Stimulated activated CD4-positive, alpha-beta T cell treated with anti-CD3 and anti-CD28 coated beads, Interleukin-15, amount 100 ng/mL, for 24 hours (primary cell): ENCODE results near the gene HHIPL1.

ENCODE experiments used
- DNase-seq: peaks from one replicate; pipeline ENCODE4 v3.0.0-alpha.2; 2020

Gene HHIPL1

DNA sequence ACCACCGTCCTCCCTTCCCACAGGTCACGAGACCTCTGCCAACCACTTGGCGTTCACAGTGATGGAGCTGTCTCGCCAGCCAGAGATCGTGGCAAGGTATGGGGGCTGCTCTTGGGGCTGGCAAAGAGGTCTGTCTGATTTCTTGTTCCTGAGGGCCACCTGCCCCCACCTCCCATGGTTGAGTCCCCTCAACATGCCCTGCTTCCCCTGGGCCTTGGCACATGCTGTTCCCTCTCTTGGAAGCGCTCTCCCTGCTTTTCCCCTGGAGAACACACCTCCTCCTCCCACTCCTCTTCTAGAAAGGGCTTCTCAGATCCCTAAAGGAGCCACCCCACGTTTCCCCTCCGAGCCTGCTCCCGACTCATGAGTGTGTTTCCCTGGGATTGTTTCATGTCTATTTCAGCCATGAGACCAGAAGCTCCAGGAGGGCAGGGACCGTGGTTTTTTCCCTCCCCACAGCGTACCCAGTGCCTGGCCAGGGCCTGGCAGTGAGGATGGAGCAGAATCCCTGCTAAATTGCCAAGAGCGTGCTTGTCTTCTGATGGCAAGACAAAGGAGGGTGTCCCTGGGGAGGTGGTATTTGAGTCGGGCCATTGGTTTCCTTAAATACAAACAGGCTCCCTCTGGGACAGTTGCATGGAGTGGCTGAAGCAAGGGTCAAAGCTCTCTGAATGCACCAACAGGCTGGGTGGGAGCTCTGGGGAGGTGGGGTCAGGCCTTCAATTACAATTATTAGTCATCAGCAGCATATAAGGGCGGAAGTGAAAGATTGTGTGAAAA lies 73.3 kb downstream of the HHIPL1 start:
- DNase-seq, result no peak

DNA sequence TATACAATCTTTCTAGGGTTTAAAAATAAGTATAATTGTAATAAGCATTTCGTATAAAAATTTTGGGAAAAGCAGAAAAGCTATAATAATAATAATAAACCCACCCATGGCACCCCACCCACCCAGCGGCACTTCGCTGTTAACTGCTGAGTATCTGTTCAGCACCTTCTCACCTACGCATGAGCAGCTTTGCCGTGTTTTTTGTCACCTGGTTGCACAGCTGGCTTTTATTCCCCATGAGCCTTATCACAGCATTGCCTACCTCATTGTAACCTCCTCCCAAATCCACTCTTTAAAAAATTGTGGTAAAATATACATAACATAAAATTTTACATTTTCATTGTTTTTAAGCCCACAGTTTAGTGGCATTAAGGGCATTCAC lies 73.9 kb downstream of the HHIPL1 start:
- no peak for DNase-seq

DNA sequence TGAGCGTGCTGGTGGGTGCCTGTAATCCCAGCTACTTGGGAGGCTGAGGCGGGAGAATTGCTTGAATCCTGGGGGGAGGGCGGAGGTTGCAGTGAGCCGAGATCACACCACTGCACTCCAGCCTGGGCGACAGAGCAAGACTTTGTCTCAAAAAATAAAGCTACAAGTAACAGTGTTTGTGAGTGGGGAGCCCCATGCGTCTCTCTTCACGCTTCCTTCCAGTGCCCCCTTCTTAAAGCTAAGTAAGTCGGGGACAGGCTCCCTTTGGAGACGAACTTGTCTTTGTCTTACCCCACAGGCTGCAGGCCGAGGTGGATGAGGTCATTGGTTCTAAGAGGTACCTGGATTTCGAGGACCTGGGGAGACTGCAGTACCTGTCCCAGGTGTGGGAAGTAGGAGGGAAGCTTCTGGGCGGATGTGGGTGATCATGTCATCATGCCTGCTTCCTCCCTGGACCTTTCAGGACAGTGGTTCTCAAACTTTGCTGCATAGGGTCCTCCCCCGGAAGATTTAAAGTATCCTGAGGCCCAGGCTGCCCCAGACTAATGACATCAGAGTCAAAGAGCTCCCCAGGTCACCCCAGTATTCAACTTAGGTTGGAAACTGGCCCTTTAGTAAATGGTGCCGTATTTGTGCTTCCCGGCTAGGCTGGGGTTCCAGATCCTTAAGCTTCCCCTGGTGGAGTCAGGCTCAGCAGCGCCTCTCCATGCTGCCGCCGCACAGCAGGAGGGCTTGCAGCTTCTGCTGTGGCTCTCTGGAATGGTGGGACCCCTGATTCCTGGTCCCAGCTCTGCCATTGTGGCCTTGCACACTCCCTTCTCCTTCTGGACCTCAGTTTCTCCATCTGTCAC lies 76.2 kb downstream of the HHIPL1 start:
- no peak for DNase-seq

DNA sequence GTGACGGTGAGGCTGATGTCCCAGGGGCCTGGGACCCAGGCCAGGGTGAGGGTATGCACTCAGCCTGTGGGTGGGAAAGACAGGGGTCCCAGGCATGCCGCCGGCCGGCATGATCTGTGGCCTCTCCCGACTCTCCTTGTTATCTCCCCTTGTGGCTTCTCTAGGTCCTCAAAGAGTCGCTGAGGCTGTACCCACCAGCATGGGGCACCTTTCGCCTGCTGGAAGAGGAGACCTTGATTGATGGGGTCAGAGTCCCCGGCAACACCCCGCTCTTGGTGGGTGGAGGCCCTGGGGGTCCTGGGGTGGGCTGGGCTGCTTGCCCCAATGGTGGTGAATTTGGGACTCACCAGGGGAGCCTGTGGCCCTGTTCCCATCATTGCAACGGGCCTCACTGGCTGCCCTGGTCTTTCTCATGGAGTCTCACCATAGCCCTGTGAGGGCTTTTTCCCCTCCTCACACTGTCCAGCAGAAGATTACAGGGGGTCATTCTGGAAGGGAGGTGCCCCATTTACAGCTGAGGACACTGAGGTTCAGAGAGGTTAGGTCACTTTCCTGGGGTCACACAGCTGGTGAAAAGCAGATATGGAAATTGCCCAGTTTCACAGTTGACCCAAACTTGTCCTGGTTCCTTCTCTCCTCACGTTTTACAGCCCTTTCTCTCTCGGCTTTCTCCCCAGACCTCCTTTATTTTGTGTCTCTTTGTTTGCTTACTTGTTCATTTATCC lies 77.0 kb downstream of the HHIPL1 start:
- no peak for DNase-seq

DNA sequence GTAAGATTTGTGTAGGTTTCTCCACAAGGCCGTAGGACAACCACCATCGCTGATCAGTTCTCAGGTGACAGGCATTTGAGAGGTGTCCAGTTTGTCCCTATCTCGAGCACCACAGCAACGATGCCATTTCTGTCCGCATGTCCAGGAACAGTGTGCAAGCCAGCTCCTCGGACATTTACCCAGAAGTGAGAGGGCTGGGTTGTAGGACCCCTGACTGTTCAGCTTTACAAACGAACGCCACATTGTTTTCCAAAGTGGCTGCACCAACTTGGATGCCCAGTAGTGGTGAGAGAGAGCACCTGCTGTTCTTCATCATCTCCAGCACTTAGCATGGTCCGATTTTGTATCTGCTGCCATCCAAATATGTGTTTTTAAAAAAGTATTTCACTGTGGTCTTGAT lies 77.8 kb downstream of the HHIPL1 start:
- no peak for DNase-seq

DNA sequence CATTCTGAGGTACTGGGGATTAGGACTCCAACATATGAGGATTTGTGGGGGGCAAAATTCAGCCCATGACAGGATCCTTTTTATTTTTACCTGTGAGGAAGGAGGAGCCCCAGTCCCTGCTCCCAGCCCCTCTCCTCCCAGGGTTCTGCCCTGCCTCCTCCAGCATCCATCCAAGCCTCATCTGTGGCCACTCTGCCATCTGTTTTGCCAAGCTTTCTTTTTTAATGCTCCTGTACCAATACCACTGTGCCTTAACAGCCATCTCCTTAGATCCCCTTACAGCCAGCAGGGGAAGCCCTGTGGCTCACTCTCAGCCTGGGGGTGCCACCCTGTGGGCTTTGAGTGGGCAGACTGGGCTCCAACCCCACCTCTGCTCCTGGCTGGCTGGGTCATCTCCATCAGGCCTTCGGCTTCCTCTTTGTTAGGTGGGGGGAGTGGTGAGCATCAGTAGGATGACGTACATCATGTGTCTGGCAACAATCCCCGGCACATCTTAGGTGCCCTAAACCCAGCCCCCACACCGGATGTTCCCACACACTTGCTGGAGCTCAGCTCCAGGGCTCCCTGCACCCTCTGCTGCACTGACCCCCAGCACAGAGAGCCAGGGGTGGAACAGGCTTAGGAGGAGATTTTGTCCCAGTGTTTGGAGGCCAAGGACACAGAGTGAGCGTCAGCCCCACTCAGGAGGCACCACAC lies 79.4 kb downstream of the HHIPL1 start:
- no peak for DNase-seq

DNA sequence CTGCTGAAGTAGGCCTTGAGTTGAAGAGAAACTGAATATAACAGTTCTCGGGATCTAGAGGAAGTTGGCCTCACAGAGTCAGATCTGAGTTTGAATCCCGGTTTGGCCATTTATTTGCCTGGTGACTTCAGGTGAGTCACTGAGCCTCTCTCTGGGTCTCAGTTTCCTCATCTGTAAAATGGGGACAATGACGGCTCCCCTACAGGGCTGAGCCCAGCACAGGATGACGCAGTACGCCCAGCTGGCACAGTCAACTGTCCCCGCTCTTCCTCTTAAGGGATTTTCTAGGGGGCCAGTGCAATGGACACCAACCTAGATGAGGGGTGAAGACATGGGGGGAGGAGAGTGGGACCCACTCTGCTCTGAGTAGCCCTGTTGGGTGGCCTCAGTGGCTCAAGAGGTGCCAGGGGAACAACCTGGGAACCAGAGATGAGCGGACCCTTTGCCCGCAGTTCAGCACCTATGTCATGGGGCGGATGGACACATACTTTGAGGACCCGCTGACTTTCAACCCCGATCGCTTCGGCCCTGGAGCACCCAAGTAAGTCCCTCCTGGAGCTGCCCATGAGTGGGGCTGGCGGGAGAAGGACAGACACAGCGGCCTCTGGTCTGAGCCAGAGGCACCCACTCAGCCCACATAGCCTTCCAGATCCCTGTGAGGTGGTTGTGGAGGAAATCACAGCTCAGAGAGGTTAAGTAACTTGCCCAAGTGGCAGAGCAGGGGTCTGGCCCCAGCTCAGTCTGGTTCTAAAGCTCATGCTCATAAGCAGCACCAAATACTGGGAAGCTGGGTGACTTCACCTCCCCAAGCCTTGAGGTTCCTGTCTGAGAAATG lies 80.2 kb downstream of the HHIPL1 start:
- DNase-seq, result no peak

DNA sequence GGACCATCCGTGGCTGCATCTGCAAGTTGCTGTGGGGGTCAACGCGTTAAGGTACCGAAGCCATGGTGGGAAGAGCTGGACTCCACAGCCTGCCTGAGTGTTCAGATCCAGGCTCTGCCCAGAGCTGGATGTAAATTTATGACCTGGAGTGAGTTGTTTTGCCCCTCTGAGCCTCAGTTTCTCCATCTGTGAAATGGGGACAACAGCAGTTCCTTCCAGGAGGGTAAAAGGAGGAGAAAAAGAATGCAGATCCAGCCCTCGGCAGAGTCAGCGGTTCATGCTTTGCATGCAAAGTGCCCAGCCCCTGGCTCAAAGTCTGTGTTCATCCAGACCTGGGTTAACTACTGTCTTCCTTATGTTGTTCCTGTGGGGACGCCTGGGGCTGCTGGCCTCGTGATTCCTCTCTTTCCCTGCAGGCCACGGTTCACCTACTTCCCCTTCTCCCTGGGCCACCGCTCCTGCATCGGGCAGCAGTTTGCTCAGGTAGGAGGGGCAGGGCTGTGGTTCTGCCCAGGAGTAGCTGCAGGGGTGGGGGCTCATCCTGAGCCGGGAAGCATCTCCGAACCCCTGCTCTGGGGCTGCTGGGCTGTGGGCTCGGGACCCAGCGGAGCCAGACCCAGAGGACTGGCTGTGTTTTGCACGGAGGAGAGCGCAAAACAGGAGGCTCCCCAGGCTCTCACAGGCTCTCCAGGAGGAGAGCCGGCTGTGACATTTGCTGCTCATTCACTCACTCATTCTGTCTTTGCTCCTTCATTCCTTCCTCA lies 81.0 kb downstream of the HHIPL1 start:
- DNase-seq, result no peak

DNA sequence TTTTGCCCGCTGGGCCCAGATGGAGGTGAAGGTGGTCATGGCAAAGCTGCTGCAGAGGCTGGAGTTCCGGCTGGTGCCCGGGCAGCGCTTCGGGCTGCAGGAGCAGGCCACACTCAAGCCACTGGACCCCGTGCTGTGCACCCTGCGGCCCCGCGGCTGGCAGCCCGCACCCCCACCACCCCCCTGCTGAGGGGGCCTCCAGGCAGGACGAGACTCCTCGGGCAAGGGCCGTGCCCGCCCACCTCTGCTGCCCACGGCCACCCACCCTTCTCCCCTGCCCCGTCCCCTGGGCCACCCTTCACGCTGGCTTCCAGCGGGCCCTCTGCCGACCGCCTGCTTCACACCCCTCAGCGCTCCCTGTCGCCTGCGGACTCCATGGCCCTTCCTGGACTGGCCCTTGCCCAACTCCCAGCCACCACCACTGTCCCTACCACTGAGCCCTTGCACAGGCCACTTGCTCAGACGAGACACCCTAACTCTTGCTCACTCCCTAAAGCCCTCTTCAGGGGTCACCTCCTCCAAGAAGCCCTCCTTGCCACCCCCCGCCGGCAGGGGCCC lies 81.7 kb downstream of the HHIPL1 start:
- DNase-seq, result no peak

DNA sequence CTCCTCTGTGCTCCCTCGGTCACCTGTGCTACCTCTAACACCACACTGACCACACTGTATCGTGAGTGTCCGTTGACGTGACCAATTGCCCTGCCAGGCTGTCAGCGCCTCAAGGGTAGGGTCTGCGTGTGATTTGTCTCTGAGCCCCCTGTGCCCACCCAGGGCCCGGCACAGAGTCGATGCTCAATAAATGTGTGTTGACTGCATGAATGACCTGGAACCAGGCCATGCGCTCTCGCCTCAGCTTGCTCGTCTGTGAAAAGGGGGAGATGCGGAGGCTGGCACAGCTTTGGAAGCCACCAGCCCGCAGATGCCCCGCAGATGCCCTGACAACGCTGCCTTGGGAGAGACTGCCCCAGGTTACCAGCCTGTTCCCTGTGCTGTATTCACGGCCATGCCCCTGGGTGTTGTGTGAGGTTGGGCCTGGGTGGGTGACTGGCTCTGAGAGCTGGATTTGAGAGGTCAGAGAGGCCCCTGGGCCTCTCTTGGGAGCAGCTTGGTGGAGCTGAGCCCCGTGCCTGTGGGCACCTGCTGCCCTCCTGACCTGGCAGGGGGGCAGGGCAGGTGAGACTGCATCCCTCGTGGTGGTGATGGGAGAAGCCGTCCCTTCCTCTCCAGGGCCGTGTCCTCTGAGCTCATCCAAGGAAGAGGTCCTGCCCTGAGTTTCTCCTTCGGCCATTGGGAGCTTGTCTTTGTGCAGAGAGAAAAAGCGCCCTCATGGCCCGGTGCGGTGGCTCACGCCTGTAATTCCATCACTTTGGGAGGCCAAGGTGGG lies 82.4 kb downstream of the HHIPL1 start:
- DNase-seq, result no peak

DNA sequence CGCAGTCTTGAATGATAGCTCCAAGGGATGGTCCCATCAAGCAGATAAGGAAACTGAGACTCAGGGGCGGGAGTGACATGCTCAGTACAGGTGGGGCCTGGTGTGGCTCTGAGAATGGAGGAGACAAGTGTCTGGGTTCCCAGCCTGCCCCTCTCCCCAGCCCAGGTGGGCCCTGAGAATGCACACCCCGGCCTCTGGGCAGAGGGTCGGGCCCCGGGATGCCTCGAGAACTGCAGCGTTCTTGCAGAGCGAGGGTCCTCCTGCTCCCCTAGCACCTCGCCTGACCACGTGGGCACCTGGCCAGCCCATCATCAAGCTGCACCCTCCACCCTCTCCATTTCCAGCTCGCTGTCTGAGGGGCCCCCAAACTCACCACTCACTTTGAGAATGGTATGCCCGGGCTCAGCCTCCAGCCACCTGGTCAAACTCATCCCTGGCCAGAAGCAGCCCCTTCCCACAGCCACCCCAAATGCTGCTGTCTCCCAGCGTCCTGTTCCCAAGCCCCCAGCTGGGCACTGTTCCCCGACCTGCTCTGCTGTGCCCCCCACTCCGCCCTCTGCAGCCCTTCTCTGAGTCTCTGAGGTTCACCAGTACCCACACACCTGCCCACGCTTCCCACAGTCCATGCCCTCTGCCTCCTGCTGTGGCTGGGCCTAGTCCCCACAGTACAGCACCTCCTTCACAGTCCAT lies 83.4 kb downstream of the HHIPL1 start:
- no peak for DNase-seq

DNA sequence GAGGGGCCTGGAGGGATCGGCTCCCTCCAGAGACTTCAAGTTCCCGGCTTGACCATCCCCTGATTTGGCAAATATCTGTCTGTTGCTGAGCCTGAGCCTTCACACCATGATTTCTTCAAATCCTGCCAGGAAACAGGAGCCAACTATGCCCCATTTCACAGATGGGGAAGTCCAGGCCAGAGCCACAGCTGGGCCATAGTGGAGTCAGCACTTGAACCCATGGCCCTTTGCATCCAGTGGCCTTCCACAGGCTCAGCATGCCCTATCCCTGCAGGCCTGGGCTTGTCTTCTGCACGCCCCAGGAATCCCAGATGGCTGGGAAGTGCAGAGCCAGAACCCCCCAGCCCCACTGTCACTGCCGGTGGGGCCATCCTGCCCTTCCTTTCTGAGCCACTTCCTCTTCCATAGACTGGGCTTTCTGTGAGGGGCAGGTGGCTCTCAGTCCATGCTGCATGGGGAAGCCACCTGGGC lies 84.1 kb downstream of the HHIPL1 start:
- DNase-seq, result no peak
